Neural cell (in vitro differentiated cells): ENCODE measurements around the gene ASB18.

Source experiments
- CTCF ChIP-seq: fragments of 450-650 bp; IDR thresholded peaks from 2 replicates; pipeline ENCODE4 v1.5.1; 2014; ENCODE audit warnings: antibody characterized with exemption, mild to moderate bottlenecking, moderate library complexity; ENCODE audit not compliant: poor library complexity, severe bottlenecking
- EP300 ChIP-seq: fragments of 450-650 bp; conservative IDR thresholded peaks from 2 replicates; pipeline ENCODE4 v1.6.1; 2014; ENCODE audit warnings: antibody characterized with exemption, mild to moderate bottlenecking, moderate library complexity; ENCODE audit not compliant: poor library complexity, severe bottlenecking
- EZH2 ChIP-seq: fragments of 200-600, 300-800 bp; shearing (Covaris generic), sonication (generic); IDR thresholded peaks from 2 replicates; pipeline ENCODE4 v1.6.1; 2014; ENCODE audit warnings: antibody characterized with exemption, low read length, borderline replicate concordance, mild to moderate bottlenecking; ENCODE audit not compliant: insufficient read depth, poor library complexity, severe bottlenecking
- MXI1 ChIP-seq: fragments of 450-650 bp; conservative IDR thresholded peaks from 2 replicates; pipeline ENCODE4 v1.6.1; 2014; ENCODE audit warnings: antibody characterized with exemption, mild to moderate bottlenecking; ENCODE audit not compliant: poor library complexity, severe bottlenecking
- POLR2AphosphoS5 ChIP-seq: IDR thresholded peaks from 2 replicates; pipeline ENCODE4 v1.6.1; 2012

- TF ChIP-seq CTCF (no peak), POLR2AphosphoS5 (no peak), EZH2 (no peak), EP300 (no peak), MXI1 (no peak)
These were observed 10.2 kb downstream of the ASB18 start for GRCh38 chr2:236254001-236254400.
